T-helper 1 cell treated with Interleukin-12 subunit alpha and Interleukin-12 subunit beta and Interleukin-4 antibody, amounts not matched to agents 30 ng/mL and 1 ng/mL, for 36 hours (primary cell): ENCODE data around the gene TPM3. TPM values are rescaled to one million over a fixed set of nuclear protein-coding genes. Genes with fewer than 3 reads are reported as not detected.
"Not testable (repeated sequence)": the region's sequence is repeated elsewhere in the genome, so short reads cannot be mapped to it uniquely, and the experiment has no call there.

ENCODE experiments used
- intact Hi-C: fragments of 100-400 bp; cut with micrococcal nuclease; formaldehyde crosslinking; loops from one replicate; pipeline ENCODE4 v1.15.1; 2024
- total RNA-seq: library from RNA; stranded (reverse); gene quantifications from 2 replicates; pipeline ENCODE4 v1.2.3, GENCODE V29; 2022

Gene TPM3
- total RNA-seq, 1 donor from 2014 or later, result 720 TPM

GRCh38 chr1:154171880-154172279, 20.0 kb downstream of the TPM3 start:
- intact Hi-C loops, result no loop called here

DNA sequence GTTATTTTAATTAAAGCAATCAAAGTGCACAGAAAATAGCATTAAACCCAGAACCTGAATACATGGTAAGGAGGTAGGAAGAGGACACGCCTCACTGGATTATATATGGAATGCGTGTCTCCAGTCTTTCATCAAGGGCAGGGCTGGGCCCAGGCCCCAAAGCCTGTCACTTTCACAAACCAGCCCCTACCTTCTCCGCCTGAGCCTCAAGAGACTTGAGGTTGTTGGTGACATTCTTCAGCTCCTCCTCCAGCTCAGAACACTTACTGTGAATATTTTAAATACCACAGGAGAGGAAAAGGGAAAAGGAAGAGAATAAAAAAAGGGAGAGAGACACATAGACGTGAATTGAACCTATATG, 20.7 kb downstream of the TPM3 start:
- intact Hi-C loops, result no loop called here

DNA sequence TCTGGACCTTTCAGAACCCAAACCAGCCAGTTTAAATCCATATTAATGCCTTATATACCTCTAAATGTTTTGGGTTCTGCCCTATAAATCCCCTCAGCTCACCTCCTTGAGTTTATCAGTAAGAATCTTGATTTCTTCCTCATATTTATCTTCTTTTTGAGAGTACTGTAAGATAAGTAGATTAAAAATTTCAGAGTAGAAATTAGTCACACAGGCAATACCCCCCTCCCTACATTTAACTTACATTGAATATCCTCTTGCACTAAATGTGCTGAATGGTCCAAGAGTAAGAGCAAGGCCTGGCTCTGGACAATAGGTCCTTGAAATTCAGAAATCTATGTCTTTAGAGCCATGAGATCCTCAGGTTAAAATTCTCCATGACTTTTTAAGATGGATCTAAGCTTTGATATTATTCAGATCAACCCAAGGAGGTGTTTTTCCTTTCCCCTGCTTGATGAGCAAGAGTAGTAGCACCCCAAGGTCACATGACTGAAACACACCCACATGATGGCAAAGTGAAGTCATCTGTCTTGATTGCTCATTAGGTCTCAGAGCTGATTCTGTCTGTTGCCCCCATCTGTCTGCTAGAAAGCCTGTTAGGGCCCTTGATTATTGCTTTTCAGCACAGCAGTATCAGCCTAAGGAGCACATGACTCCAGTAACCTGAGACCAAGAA, 21.2 kb downstream of the TPM3 start:
- intact Hi-C loops, result no loop called here

DNA sequence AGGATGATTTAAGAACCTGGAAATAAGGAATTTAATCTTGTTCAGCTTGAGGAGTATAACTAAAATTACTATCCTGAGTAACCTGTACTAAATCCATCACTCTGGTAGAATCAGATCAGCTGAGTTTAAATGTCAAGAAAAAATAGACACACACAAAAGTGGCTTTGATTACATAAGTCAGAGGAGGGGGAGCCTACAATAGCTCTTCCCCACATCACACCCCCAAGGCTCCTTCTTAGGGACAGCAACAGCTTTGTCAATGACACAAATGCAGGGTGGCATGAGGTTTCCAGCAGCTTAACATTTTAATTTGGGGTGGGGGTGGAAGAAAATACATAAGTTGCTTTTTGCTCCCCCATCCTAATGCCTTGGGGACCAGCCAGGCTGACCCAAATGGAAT, 24.4 kb downstream of the TPM3 start:
- intact Hi-C loops, result no loop called here

- intact Hi-C loops, result no loop called here
Measured at GRCh38 chr1:154166207-154166606, 25.7 kb downstream of the TPM3 start.

- intact Hi-C loops, result loop anchor here (2.0 to 5.0 kb wide), 4 partner anchors 45 to 182 kb away; partner anchors contain the start of genes JTB and RPS27
Measured at GRCh38 chr1:154159554-154159953, 32.3 kb downstream of the TPM3 start.

GRCh38 chr1:154158307-154159125, 33.4 kb downstream of the TPM3 start:
- intact Hi-C loops, result loop anchor here (1.0 to 5.0 kb wide), 5 partner anchors 22 to 181 kb away; partner anchors contain the start of genes JTB and RPS27

DNA sequence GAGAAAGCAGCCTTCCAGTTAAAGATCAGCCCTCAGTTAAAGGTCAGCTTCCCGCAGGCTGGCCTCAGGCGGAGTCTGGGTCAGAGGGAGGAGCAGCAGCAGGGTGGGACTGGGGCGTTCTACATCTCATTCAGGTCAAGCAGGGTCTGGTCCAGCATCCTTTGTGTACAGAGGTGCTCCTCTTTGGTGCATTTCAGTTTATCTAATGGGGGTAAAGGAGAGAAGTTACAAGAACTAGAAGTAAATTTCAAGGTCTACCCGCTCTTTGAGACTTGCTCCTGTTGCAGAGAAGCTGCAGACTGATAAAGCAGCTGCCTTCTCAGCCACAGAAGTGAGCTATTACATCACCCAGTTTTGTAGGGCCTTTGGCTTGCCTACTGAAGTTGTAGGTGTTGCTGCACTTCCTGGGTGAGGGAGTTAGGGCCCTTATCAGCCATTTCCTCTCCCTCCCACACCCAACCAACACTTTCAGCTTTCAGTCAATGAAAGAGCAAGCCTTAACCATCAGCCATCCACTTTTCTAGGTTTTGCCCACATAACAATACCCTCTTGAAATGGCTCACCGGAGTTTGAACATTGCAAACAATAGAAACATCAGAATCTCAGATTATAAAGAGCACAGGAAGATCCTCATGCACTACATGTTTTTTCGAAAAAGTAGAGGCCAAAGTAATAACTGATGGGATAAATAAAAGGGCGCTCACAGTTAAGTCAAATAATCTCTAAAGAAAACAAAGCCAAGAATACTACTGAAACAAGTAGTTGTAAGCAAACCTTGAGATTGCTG, 34.2 kb downstream of the TPM3 start:
- intact Hi-C loops, result loop anchor here (1.0 to 5.0 kb wide), 11 partner anchors 23 to 487 kb away; partner anchors contain the start of genes GATAD2B, HAX1, ILF2 and JTB

GRCh38 chr1:154155251-154155650, 36.6 kb downstream of the TPM3 start:
- intact Hi-C loops, result loop anchor here (5.0 kb wide), 1 partner anchor 178 kb away; the partner anchor contains the start of gene JTB

DNA sequence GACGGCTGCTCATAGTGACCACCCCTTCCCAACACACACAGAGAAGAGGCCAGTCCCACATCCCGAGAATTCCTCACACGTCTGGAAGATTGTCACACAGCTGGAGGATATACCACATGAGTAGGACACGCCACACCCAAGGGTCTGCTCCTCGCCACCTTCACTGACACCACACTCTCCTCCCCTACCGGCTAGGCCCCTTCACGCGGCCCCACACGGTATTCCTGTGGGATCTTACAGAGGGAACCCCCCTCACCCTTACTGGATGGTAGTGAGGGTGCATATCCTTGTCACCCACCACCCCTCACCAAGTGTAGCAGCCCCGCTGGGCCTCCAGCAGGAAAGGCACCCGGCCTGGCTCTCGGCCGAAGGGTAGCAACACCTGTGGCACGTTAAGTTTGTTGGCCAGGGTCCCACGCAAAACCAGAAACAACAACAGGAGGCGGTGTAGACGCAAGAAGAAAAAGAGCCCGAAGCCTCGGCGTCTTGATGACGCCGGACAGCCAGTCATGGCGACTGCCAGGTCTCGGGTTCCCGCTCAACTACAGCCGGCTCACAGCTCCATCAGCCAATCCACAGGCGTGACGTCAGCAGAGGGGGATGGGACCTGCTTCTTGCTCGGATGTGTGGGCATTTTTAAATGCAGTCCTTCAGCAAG, 37.2 kb downstream of the TPM3 start, which contains the start of gene NUP210L:
NUP210L (minus strand) TSS at position 540 of the 658 bp plus-strand sequence.
- intact Hi-C loops, result loop anchor here (5.0 kb wide), 1 partner anchor 177 kb away; the partner anchor contains the start of gene JTB

DNA sequence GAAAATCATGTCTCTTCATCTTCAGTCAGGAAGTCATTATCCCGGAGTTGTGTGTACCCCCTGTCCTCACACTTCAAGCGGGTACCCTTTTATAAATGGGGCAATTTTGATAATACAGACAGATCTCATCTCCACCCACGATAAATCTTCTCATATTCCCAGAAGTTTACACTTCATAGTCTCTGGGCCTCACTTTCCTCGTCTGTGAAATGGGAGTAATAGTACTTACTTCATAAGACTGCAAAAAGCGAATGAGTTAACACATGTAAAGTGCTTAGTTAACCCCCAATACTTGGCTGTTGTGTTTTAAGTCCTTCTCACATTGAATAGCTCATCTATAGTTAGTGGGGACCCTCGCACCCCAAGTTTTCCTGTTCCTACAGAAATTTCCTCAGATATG, 37.8 kb downstream of the TPM3 start:
- intact Hi-C loops, result no loop called here

DNA sequence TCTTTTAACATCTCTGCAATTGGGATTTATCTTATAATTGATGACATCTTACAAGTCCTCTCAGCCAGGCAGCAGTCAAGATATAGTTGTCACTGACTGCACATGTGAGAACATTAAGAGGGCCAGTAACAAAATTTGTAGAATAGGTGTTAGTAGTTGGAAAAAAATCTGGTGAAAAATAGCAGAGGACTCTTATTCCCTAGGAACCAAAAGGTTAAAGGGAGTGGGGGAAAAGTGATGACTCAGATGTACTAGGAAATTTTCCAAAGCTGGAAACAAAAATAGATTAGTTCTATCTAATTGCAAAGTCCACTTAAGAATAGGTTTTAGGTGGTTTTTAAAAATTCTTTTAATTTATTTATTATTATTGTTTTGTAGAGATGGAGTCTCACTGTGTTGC, 40.6 kb downstream of the TPM3 start:
- intact Hi-C loops, result no loop called here

GRCh38 chr1:154148807-154149206, 43.1 kb downstream of the TPM3 start:
- intact Hi-C loops, result no loop called here

DNA sequence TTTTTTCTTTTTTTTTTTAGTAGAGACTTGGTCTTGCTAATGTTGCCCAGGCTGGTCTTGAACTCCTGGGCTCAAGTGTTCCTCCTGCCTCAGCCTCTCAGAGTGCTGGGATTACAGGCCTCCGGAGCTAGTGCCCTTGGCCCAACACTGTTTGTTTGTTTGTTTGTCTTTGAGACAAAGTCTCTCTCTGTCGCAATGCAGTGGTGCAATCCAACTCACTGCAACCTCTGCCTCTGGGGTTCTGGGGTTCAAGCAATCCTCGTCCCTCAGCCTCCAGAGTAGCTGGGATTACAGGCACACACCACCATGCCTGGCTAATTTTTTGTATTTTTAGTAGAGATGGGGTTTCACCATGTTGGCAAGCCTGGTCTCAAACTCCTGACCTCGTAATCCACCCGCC, 44.4 kb downstream of the TPM3 start:
- intact Hi-C loops, result not testable (repeated sequence)

GRCh38 chr1:154145986-154146385, 45.9 kb downstream of the TPM3 start:
- intact Hi-C loops, result no loop called here

- intact Hi-C loops, result no loop called here
Measured at GRCh38 chr1:154142358-154142757, 49.5 kb downstream of the TPM3 start.

DNA sequence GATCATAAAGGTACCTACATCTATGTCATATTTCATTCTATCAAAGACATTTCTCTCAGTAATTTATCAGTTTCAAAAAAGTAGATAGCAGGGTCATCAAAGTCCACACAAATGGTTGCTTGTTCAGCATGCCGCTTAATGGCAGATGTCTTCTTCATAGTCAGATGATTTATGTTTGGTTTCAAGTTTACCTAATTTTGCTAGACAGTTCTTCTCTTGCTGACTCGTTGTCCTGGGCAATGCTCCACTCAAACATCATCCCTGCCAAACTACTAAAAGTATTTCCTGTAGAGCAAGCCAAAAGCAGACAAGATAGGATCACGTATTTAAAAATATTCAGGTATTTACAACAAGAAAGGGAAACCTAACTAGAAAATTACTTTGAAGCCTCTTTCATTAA, 50.7 kb downstream of the TPM3 start:
- intact Hi-C loops, result no loop called here

DNA sequence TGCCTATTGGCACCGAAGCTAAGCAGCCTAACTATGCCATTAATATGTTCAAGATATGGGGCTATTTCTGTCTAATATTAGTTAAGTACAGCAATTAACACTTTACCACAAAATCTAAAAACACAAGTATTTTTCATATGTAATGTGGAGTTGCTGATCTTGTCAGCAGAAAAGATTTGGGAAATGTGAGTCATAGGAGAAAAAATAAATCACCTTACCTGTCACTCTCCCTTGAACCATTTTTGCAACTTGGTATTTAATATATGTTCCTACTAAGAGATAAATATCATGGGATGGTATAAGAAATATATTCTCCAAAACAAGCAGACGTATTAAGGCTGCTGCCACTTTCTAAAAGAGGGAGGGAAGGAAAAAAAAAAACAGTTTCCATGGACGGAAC, 54.0 kb downstream of the TPM3 start:
- intact Hi-C loops, result no loop called here

DNA sequence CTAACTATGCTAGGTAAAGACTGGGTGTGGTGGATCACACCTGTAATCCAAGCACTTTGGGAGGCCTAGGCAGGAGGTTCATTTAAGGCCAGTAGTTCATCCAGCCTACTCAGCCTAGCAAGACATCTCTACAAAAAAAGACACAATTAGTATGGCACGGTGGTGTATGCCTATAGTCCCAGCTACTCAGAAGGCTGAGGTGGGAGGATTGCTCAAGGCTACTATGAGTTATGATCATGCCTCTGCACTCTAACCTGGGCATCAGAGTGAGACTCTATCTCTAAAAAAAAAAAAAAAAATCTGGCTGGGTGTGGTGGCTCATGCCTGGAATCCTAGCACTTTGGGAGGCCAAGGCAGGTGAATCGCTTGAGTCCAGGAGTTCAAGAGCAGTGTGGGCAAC, 58.6 kb downstream of the TPM3 start:
- intact Hi-C loops, result no loop called here

- intact Hi-C loops, result no loop called here
Measured at GRCh38 chr1:154129391-154129970, 62.4 kb downstream of the TPM3 start.

DNA sequence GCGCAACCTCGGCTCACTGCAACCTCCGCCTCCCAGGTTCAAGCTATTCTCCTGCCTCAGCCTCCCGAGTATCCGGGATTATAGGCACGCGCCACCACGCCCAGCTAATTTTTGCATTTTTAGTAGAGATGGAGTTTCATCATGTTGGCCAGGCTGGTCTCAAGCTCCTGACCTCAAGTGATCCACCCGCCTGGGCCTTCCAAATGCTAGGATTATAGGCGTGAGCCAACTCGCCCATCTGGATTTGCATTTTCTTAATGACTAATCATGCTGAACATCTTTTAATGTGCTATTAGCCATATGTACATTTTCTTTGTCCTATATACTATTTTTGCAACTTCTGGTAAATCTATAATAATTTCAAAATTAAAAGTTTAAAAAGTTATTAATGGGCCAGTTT, 68.7 kb downstream of the TPM3 start:
- intact Hi-C loops, result not testable (repeated sequence)
